ENCODE measurements around the gene ZNF766. TPM values are rescaled to one million over a fixed set of nuclear protein-coding genes. Genes with fewer than 3 reads are reported as not detected.
"Not testable (repeated sequence)": the region's sequence is repeated elsewhere in the genome, so short reads cannot be mapped to it uniquely, and the experiment has no call there.

ZNF766 gene
- total RNA-seq, 1 experiment from 2014 or later: 13.3 TPM

GRCh38 chr19:52339022-52339421 is 69.6 kb downstream of the ZNF766 start:
- in situ Hi-C loops (cut with HindIII; ENCODE audit: low pct_unique_long_range_greater_than_20kb, low sequenced_read_pairs); DNase-seq (ENCODE audit: low read depth, low spot score): not testable (repeated sequence)

- in situ Hi-C loops (cut with HindIII; ENCODE audit: low pct_unique_long_range_greater_than_20kb, low sequenced_read_pairs): no loop called here
- DNase-seq (ENCODE audit: low read depth, low spot score): peak; percentile 50
Measured at GRCh38 chr19:52343548-52343947, 74.2 kb downstream of the ZNF766 start.

- no peak for DNase-seq (ENCODE audit: low read depth, low spot score)
- in situ Hi-C loops (cut with HindIII; ENCODE audit: low pct_unique_long_range_greater_than_20kb, low sequenced_read_pairs): no loop called here
Measured at GRCh38 chr19:52345162-52345561, 75.8 kb downstream of the ZNF766 start.

Small RNAs within 50 kb of the gene (small RNA-seq; reads per million reads assigned to genes)
- gene MIR643: 0 to 0.24 reads per million in 2 experiments
- 0 reads per million in 2 experiments for gene MIR6801
- 0 reads per million in 2 experiments for gene RF00019

Other genes starting within 250 kb of the ZNF766 start
- gene ZNF614, start 241.2 kb upstream of the ZNF766 start, total RNA-seq (2014; rRNA removed; shearing (Covaris generic)): 7.7 and 9.0 TPM in 2 replicates
- gene ZNF432, start 220.7 kb upstream of the ZNF766 start, total RNA-seq (2014; rRNA removed; shearing (Covaris generic)): 3.6 and 4.5 TPM in 2 replicates
- 10.0 and 10.1 TPM in 2 replicates for gene ZNF841, start 173.8 kb upstream of the ZNF766 start, total RNA-seq (2014; rRNA removed; shearing (Covaris generic))
- 6.3 and 6.5 TPM in 2 replicates for gene ZNF616, start 129.6 kb upstream of the ZNF766 start, total RNA-seq (2014; rRNA removed; shearing (Covaris generic))
- 2.2 and 4.6 TPM in 2 replicates for gene ZNF836, start 98.0 kb upstream of the ZNF766 start, total RNA-seq (2014; rRNA removed; shearing (Covaris generic))
- gene PPP2R1A, start 79.5 kb upstream of the ZNF766 start, total RNA-seq (2014; rRNA removed; shearing (Covaris generic)): 110 and 134 TPM in 2 replicates
- 17.1 and 17.7 TPM in 2 replicates for gene ZNF480, start 27.6 kb downstream of the ZNF766 start, total RNA-seq (2014; rRNA removed; shearing (Covaris generic))
- gene ZNF610, start 66.7 kb downstream of the ZNF766 start, total RNA-seq (2014; rRNA removed; shearing (Covaris generic)): 2.2 and 3.2 TPM in 2 replicates
- 18.6 and 19.2 TPM in 2 replicates for gene ZNF880, start 100.3 kb downstream of the ZNF766 start, total RNA-seq (2014; rRNA removed; shearing (Covaris generic))
- 10.4 and 10.7 TPM in 2 replicates for gene ZNF528, start 128.3 kb downstream of the ZNF766 start, total RNA-seq (2014; rRNA removed; shearing (Covaris generic))
- not detected in 2 replicates for gene ZNF534, start 159.6 kb downstream of the ZNF766 start, total RNA-seq (2014; rRNA removed; shearing (Covaris generic))
- 0.43 and 0.95 TPM in 2 replicates for gene ZNF578, start 184.0 kb downstream of the ZNF766 start, total RNA-seq (2014; rRNA removed; shearing (Covaris generic))

Measured in SK-MEL-5 (cell line).